Peyer's patch (tissue), 4 donors: ENCODE data around the gene ADAMTS2.

Experiments
- CTCF ChIP-seq, 6 experiments: fragments of 450-650 bp in 4 of 6; fragments of 200-600 bp in 2 of 6; sonication (generic) in 1 of 6; IDR thresholded peaks; one replicate each; pipeline ENCODE4 v1.5.1; 2017 to 2019; ENCODE audit warnings: antibody characterized with exemption in 6 of 6, mild to moderate bottlenecking in 3 of 6, moderate library complexity in 1 of 6
- POLR2A ChIP-seq, 2 donors: fragments of 450-650 bp; IDR thresholded peaks; one replicate each; pipeline ENCODE4 v1.5.1; 2017; ENCODE audit warnings: antibody characterized with exemption in 2 of 2, mild to moderate bottlenecking in 2 of 2, moderate library complexity in 2 of 2

- TF ChIP-seq CTCF (IDR thresholded peaks at IDR 0.05): no peak
- TF ChIP-seq POLR2A (IDR thresholded peaks at IDR 0.05): no peak
These were observed 83.7 kb downstream of the ADAMTS2 start for GRCh38 chr5:179261301-179262125.
